Activated T-helper 9 cell treated with anti-CD3 and anti-CD28 coated beads, Interleukin-2, amount 50 U/mL, for 16 hours (primary cell): ENCODE results near the gene OR10H5.
"Not testable (repeated sequence)": the region's sequence is repeated elsewhere in the genome, so short reads cannot be mapped to it uniquely, and the experiment has no call there.

Experiments
- DNase-seq: peaks from one replicate; pipeline ENCODE4 v3.0.0-alpha.2; 2020; ENCODE audit warnings: low read depth

The OR10H5 gene

GRCh38 chr19:15843894-15844222, 56.4 kb downstream of the OR10H5 start:
- not testable (repeated sequence) for DNase-seq

DNA sequence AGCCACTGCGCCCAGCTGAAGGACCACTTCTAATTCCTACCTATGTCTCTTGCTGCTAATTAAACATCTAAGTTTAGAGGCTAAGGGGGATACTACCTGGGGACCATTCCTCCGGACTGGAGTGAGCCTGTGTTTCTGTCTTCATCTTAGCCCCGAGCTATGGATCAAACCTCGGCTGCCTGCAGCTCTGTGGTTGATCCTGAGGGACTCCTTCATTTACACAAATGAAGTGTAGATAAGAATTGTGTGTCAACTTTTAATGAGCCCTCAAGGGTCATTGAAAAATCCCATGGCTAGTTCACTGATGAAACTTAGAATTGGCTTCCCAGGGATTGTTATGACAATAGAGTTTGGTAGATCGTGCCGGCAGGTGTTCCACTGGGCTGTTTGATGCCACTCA, 59.5 kb downstream of the OR10H5 start:
- no peak for DNase-seq

DNA sequence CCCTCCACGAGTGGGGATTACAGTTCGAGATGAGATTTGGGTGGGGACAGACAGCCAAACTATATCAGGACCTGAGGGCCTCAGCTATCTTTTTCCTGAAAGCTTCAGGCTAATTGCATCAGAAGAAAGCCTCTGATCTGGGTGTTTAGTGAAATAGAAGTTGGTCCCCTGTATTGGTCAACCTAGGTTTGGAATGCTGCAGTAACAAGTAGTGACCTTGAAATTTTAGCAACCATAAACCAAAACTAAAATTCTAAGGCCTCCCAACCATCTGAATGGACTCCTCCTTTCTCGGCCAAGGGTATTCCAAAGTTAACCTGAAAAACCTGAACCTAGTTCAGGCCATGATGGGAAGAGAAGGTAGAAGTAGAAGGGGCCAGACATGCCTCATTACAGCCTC, 62.9 kb downstream of the OR10H5 start:
- no peak for DNase-seq
